IMR-90 (cell line): Measurements from ENCODE around the gene LRRC41.

Experiments
- BHLHE40 ChIP-seq: fragments of 150-350 bp; IDR thresholded peaks from 2 replicates; pipeline ENCODE4 v1.6.1; 2016; ENCODE audit warnings: mild to moderate bottlenecking, low read depth, low read length
- CEBPB ChIP-seq: IDR thresholded peaks from 2 replicates; pipeline ENCODE4 v1.6.1; 2012; ENCODE audit warnings: low read depth, low read length, improper control_type of control experiment
- CHD1 ChIP-seq: IDR thresholded peaks from 2 replicates; pipeline ENCODE4 v1.6.1; 2012; ENCODE audit warnings: low read depth, low read length, improper control_type of control experiment
- ELK1 ChIP-seq: fragments of 150-350 bp; IDR thresholded peaks from 2 replicates; pipeline ENCODE4 v1.6.1; 2016; ENCODE audit warnings: low read depth, mild to moderate bottlenecking, low read length, moderate library complexity, borderline replicate concordance
- FOS ChIP-seq: fragments of 150-350 bp; IDR thresholded peaks from 2 replicates; pipeline ENCODE4 v1.6.1; 2016; ENCODE audit warnings: low read depth, low read length
- MAFK ChIP-seq: IDR thresholded peaks from 2 replicates; pipeline ENCODE4 v1.6.1; 2012; ENCODE audit warnings: low read depth, low read length, improper control_type of control experiment
- MAZ ChIP-seq: IDR thresholded peaks from 2 replicates; pipeline ENCODE4 v1.6.1; 2012; ENCODE audit warnings: low read depth, mild to moderate bottlenecking, low read length, improper control_type of control experiment, moderate library complexity, borderline replicate concordance
- MXI1 ChIP-seq: IDR thresholded peaks from 2 replicates; pipeline ENCODE4 v1.6.1; 2012; ENCODE audit warnings: low read depth, mild to moderate bottlenecking, low read length, moderate library complexity, borderline replicate concordance
- POLR2A ChIP-seq: IDR thresholded peaks from 2 replicates; pipeline ENCODE4 v1.6.1; 2012; ENCODE audit warnings: mild to moderate bottlenecking, low read depth, low read length
- RAD21 ChIP-seq: IDR thresholded peaks from 2 replicates; pipeline ENCODE4 v1.6.1; 2012; ENCODE audit warnings: low read length, improper control_type of control experiment
- RCOR1 ChIP-seq: IDR thresholded peaks from 2 replicates; pipeline ENCODE4 v1.6.1; 2012; ENCODE audit warnings: mild to moderate bottlenecking, low read length, improper control_type of control experiment; ENCODE audit not compliant: insufficient replicate concordance
- RFX5 ChIP-seq: IDR thresholded peaks from 2 replicates; pipeline ENCODE4 v1.8.0; 2012; ENCODE audit warnings: low read depth, mild to moderate bottlenecking, low read length, moderate library complexity
- TF ChIP-seq, protein P1 (sequence below): conservative IDR thresholded peaks from 2 replicates; pipeline ENCODE4 v1.5.1; 2012; ENCODE audit warnings: mild to moderate bottlenecking, low read depth, low read length, improper control_type of control experiment
- TF ChIP-seq, protein P2 (sequence below): fragments of 150-350 bp; IDR thresholded peaks from 2 replicates; pipeline ENCODE4 v1.6.1; 2017; ENCODE audit warnings: mild to moderate bottlenecking, antibody characterized with exemption, low read length, low read depth

DNA sequence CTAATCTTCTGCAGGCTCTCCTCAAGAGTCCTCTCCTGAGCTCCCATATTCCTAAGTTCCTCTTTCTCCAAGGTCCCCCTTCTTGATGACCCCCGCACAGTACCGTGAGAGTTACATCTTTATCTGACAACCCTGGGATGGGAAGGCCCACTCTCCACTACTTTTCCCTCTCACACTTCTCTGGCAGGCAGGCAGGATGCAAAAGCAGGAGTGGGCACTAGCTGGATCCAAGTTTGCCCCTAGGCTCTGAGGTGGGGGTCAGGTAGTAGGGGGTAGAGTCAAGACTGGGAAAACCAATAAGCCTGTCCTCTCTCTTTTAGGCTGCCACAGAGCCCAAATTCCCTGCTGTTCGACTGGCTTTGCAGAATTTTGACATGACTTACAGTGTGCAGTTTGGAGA is 41.1 kb upstream of the LRRC41 start:
- TF ChIP-seq RAD21: no peak
- TF ChIP-seq POLR2A: no peak
- TF ChIP-seq RCOR1: no peak
- TF ChIP-seq, protein P1, sequence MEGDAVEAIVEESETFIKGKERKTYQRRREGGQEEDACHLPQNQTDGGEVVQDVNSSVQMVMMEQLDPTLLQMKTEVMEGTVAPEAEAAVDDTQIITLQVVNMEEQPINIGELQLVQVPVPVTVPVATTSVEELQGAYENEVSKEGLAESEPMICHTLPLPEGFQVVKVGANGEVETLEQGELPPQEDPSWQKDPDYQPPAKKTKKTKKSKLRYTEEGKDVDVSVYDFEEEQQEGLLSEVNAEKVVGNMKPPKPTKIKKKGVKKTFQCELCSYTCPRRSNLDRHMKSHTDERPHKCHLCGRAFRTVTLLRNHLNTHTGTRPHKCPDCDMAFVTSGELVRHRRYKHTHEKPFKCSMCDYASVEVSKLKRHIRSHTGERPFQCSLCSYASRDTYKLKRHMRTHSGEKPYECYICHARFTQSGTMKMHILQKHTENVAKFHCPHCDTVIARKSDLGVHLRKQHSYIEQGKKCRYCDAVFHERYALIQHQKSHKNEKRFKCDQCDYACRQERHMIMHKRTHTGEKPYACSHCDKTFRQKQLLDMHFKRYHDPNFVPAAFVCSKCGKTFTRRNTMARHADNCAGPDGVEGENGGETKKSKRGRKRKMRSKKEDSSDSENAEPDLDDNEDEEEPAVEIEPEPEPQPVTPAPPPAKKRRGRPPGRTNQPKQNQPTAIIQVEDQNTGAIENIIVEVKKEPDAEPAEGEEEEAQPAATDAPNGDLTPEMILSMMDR: no peak
- no peak for TF ChIP-seq ELK1
- no peak for TF ChIP-seq MAFK
- TF ChIP-seq, protein P2, sequence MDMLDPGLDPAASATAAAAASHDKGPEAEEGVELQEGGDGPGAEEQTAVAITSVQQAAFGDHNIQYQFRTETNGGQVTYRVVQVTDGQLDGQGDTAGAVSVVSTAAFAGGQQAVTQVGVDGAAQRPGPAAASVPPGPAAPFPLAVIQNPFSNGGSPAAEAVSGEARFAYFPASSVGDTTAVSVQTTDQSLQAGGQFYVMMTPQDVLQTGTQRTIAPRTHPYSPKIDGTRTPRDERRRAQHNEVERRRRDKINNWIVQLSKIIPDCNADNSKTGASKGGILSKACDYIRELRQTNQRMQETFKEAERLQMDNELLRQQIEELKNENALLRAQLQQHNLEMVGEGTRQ: no peak
- TF ChIP-seq MXI1: no peak
- TF ChIP-seq FOS: no peak
- TF ChIP-seq CEBPB: no peak
- no peak for TF ChIP-seq RFX5
- no peak for TF ChIP-seq CHD1
- TF ChIP-seq MAZ: no peak
- no peak for TF ChIP-seq BHLHE40
